HepG2 (cell line): ENCODE measurements around the gene OSBPL2. TPM values are rescaled to one million over a fixed set of nuclear protein-coding genes. Genes with fewer than 3 reads are reported as not detected.

Experiments
- ERF ChIP-seq: IDR thresholded peaks from 2 replicates; pipeline ENCODE4 v1.6.1; 2018; ENCODE audit warnings: missing biosample characterization, missing genetic modification reagents
- HMGA1 ChIP-seq: sonication (generic); formaldehyde crosslinking; conservative IDR thresholded peaks from 2 replicates; pipeline ENCODE4 v1.4.0; 2020; ENCODE audit warnings: missing genetic modification reagents
- HNRNPK ChIP-seq: fragments of 200-400 bp; formaldehyde crosslinking; IDR thresholded peaks from 2 replicates; pipeline ENCODE4 v1.6.1; 2018; ENCODE audit warnings: low read length, low read depth, moderate library complexity, mild to moderate bottlenecking; ENCODE audit not compliant: poor library complexity, severe bottlenecking
- MAFF ChIP-seq: IDR thresholded peaks from 2 replicates; pipeline ENCODE4 v1.6.1; 2011; ENCODE audit warnings: low read depth, low read length, improper control_type of control experiment
- MTERF4 ChIP-seq: sonication (generic); formaldehyde crosslinking; IDR thresholded peaks from 2 replicates; pipeline ENCODE4 v1.8.0; 2023; ENCODE audit warnings: mild to moderate bottlenecking, missing genetic modification reagents
- PHB2 ChIP-seq: fragments of 450-650 bp; IDR thresholded peaks from 2 replicates; pipeline ENCODE4 v1.6.1; 2018; ENCODE audit not compliant: partially characterized antibody
- RXRB ChIP-seq: IDR thresholded peaks from 2 replicates; pipeline ENCODE4 v1.6.1; 2016; ENCODE audit warnings: borderline replicate concordance, missing genetic modification reagents, missing compliant biosample characterization
- SALL1 ChIP-seq: sonication (generic); formaldehyde crosslinking; IDR thresholded peaks from 2 replicates; pipeline ENCODE4 v1.8.0; 2022; ENCODE audit warnings: mild to moderate bottlenecking, missing genetic modification reagents
- SMAD9 ChIP-seq: sonication (generic); formaldehyde crosslinking; IDR thresholded peaks from 2 replicates; pipeline ENCODE4 v1.5.1; 2020; ENCODE audit warnings: mild to moderate bottlenecking, missing genetic modification reagents
- TEAD2 ChIP-seq: sonication (generic); formaldehyde crosslinking; IDR thresholded peaks from 2 replicates; pipeline ENCODE4 v1.9.0; 2021; ENCODE audit warnings: missing genetic modification reagents
- TRAFD1 ChIP-seq: sonication (generic); formaldehyde crosslinking; IDR thresholded peaks from 2 replicates; pipeline ENCODE4 v1.5.1; 2020; ENCODE audit warnings: missing genetic modification reagents, mild to moderate bottlenecking, borderline replicate concordance
- ZBTB37 ChIP-seq: sonication (generic); formaldehyde crosslinking; IDR thresholded peaks from 2 replicates; pipeline ENCODE4 v1.4.0; 2020; ENCODE audit warnings: mild to moderate bottlenecking, missing genetic modification reagents
- ZBTB43 ChIP-seq: sonication (generic); formaldehyde crosslinking; conservative IDR thresholded peaks from 2 replicates; pipeline ENCODE4 v1.4.0; 2020; ENCODE audit warnings: missing genetic modification reagents
- ZFP62 ChIP-seq: sonication (generic); formaldehyde crosslinking; IDR thresholded peaks from 2 replicates; pipeline ENCODE4 v1.4.0; 2020; ENCODE audit warnings: missing genetic modification reagents
- ZNF296 ChIP-seq: sonication (generic); formaldehyde crosslinking; conservative IDR thresholded peaks from 2 replicates; pipeline ENCODE4 v1.5.0; 2020; ENCODE audit warnings: mild to moderate bottlenecking, missing genetic modification reagents
- ZNF530 ChIP-seq: sonication (generic); formaldehyde crosslinking; IDR thresholded peaks from 2 replicates; pipeline ENCODE4 v1.5.0; 2020; ENCODE audit warnings: low read depth, mild to moderate bottlenecking, missing genetic modification reagents
- ZNF574 ChIP-seq: sonication (generic); formaldehyde crosslinking; IDR thresholded peaks from 2 replicates; pipeline ENCODE4 v1.4.0; 2020; ENCODE audit warnings: missing genetic modification reagents
- ZZZ3 ChIP-seq: sonication (generic); formaldehyde crosslinking; IDR thresholded peaks from 2 replicates; pipeline ENCODE4 v1.4.0; 2020; ENCODE audit warnings: missing genetic modification reagents, mild to moderate bottlenecking, borderline replicate concordance
- polyA plus RNA-seq, 8 experiments: library from polyadenylated mRNA; depleted of rRNA in 3 of 8; stranded (reverse) in 7 of 8; unstranded in 1 of 8; fragments of >200 nt; fragmentation: Illumina TruSeq in 4 of 8; extraction: Trizol in 4 of 8; gene quantifications; 2 replicates each; pipeline versions ENCODE4 v1.2.1 to v1.2.3, GENCODE V29; 2011 to 2016; ENCODE audit warnings: low read depth in 4 of 8, missing spikeins in 1 of 8, mixed read lengths in 1 of 8; ENCODE audit not compliant: insufficient read depth in 1 of 8
- total RNA-seq, 5 experiments: library from RNA; depleted of rRNA; stranded (reverse); fragments of >200 nt; fragmentation: Illumina TruSeq; extraction: Trizol; gene quantifications; 2 replicates each; pipeline ENCODE4 v1.2.3, GENCODE V29; 2016; ENCODE audit warnings: low read depth in 1 of 5

The OSBPL2 gene
- total and polyA plus RNA-seq, 2 of the 13 experiments (the other 11 are each of a cell fraction or from before 2014, with no cell fraction given), result 18.5 to 37.4 TPM

GRCh38 chr20:62301773-62302340 is 63.5 kb downstream of the OSBPL2 start (continued):
- no peak for TF ChIP-seq TEAD2 (CRISPR knock-in tag)
- TF ChIP-seq ZNF296, result peak; percentile 70; the same call in 1 of the 2 replicates
- TF ChIP-seq SMAD9 (CRISPR knock-in tag), result no peak; the same call in 1 of the 2 replicates
- no peak for TF ChIP-seq ZNF530 (CRISPR knock-in tag)
- TF ChIP-seq MTERF4, result peak; percentile 34; the same call in 1 of the 2 replicates
- TF ChIP-seq ZZZ3 (CRISPR knock-in tag), result peak; percentile 90; the same call in 1 of the 2 replicates
- no peak for TF ChIP-seq TRAFD1 (CRISPR knock-in tag)
- peak; percentile 89 for TF ChIP-seq ZBTB43 (CRISPR knock-in tag)
- peak; percentile 95 for TF ChIP-seq ERF
- no peak for TF ChIP-seq ZFP62 (CRISPR knock-in tag)
- TF ChIP-seq ZBTB37, result peak; percentile 48; the same call in 1 of the 2 replicates
- TF ChIP-seq ZNF574, result peak; percentile 92
- TF ChIP-seq HNRNPK, result no peak
- TF ChIP-seq MAFF, result no peak
- TF ChIP-seq PHB2, result no peak
- TF ChIP-seq HMGA1, result no peak
- peak; percentile 95 for TF ChIP-seq SALL1 (CRISPR knock-in tag)
- TF ChIP-seq RXRB, result peak; percentile 89
